Measurements from ENCODE around the gene MCL1. TPM values are rescaled to one million over a fixed set of nuclear protein-coding genes. Genes with fewer than 3 reads are reported as not detected.

MCL1 gene
- total RNA-seq, 1 donor from 2014 or later = 255 TPM

DNA sequence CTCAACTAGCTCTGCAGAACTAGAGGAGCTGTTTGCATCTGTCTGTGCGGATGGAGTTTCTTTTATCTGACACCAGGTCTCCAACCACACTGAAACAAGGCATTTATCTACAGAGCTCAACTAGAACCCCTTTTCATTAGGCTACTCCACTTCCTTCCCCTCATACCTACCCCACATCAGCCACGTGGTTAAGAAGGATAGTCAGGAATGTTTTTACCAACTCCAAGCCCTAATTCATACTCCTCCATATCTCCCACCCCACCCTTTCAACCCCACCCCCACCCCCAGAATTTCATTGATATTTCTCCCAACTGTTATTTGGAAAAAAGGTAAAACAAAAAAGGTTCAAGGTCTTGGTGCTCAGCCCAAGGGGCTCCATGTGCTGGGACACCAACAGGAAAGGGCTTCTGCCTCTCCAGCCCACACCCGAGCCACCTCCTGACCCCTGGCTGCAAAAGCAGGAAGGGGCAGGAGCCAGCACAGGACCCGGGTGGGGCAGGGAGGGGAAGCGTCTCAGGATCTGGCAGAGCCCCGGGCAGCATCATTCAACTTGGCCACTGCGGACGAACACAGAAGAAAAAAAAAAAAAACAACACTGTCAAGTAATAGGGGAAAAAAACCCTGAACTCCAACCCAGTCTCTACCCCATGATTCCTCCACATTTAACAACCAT lies 43.0 kb upstream of the MCL1 start:
- H3K27ac Mint-ChIP-seq (ENCODE audit: unreplicated experiment) = peak overlapping the region; percentile 45

DNA sequence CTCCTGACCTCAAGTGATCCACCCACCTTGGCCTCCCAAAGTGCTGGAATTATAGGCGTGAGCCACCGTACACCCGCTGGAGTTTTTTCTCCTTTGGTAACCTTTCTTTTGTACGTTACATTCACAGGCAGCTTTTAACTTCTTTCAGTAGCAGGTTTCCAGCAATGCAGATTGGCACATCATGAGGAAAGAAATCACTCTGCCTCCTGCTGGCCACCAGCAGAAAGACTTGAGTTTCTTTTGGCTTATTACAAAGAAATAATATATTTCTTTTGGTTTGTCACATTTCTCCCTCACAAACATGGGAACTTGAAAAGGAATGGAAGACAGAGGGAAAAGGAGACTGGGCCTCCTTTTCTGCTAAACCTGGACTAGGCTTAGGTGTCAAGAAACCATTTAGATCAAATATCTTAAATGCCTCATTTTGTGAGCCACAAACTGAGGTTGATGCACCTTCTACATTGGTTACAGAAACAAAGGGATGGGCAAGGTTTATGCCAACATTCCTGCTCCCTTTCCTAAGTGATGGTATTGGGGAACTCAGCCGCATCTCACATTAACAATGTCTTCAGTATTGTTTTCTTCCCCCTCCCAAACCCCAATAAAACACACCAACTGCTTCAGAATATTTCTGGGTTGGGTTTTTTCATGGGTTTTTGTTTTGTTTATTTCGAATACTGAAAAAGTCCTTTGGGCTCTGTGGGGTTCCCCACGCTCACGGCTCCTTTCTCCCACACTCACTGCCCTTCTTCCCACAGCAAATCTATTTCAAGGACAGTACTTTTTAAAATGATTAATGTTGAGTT lies 42.3 kb upstream of the MCL1 start:
- peaks cover 24% of the 10 kb centered on the region for H3K36me3 Mint-ChIP-seq (ENCODE audit: low read depth)
- no peak overlapping the region for H3K4me3 Mint-ChIP-seq (ENCODE audit: unreplicated experiment)

More for the DNA sequence above, 43.0 kb upstream of the MCL1 start:
- Mint-ChIP-seq H3K27me3 (ENCODE audit: low read depth) (no peaks in the 10 kb centered on the region), H3K36me3 (ENCODE audit: low read depth) (peaks cover 26% of the 10 kb centered on the region), H3K9me3 (ENCODE audit: low read depth) (no peaks in the 10 kb centered on the region), H3K4me1 (ENCODE audit: low read depth) (peaks cover 32% of the 10 kb centered on the region), H3K4me3 (ENCODE audit: unreplicated experiment) (no peak overlapping the region)
- TF ChIP-seq, protein P1, sequence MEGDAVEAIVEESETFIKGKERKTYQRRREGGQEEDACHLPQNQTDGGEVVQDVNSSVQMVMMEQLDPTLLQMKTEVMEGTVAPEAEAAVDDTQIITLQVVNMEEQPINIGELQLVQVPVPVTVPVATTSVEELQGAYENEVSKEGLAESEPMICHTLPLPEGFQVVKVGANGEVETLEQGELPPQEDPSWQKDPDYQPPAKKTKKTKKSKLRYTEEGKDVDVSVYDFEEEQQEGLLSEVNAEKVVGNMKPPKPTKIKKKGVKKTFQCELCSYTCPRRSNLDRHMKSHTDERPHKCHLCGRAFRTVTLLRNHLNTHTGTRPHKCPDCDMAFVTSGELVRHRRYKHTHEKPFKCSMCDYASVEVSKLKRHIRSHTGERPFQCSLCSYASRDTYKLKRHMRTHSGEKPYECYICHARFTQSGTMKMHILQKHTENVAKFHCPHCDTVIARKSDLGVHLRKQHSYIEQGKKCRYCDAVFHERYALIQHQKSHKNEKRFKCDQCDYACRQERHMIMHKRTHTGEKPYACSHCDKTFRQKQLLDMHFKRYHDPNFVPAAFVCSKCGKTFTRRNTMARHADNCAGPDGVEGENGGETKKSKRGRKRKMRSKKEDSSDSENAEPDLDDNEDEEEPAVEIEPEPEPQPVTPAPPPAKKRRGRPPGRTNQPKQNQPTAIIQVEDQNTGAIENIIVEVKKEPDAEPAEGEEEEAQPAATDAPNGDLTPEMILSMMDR (IDR thresholded peaks at IDR 0.05) = no peak
- DNase-seq (ENCODE audit: low spot score) = no peak

DNA sequence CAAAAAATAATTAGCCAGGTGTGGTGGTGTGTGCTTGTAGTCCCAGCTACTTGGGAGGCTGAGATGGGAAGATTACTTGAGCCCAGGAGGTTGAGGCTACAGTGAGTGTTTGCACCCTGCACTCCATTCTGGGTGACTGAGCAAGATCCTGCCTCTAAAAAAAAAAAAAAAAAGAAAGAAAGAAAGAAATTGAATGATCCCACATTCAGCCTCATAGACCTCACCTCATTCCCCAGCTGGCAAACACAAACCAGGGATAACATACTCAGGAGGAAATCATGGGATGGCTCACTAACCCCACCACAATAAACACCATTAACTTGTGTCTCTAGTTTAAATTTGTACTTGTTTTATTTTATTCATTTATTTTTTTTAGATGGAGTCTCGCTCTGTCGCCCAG lies 41.5 kb upstream of the MCL1 start:
- Mint-ChIP-seq H3K9me3 (ENCODE audit: low read depth) (no peaks in the 10 kb centered on the region), H3K27me3 (ENCODE audit: low read depth) (no peaks in the 10 kb centered on the region), H3K27ac (ENCODE audit: unreplicated experiment) (peak overlapping the region; percentile 63), H3K4me3 (ENCODE audit: unreplicated experiment) (no peak overlapping the region), H3K36me3 (ENCODE audit: low read depth) (peaks cover 25% of the 10 kb centered on the region), H3K4me1 (ENCODE audit: low read depth) (peaks cover 34% of the 10 kb centered on the region)
- TF ChIP-seq, protein P1 (IDR thresholded peaks at IDR 0.05) = no peak
- no peak for DNase-seq (ENCODE audit: low spot score)

More for the DNA sequence above, 42.3 kb upstream of the MCL1 start:
- Mint-ChIP-seq H3K27ac (ENCODE audit: unreplicated experiment) (peak overlapping the region; percentile 45), H3K27me3 (ENCODE audit: low read depth) (no peaks in the 10 kb centered on the region), H3K9me3 (ENCODE audit: low read depth) (no peaks in the 10 kb centered on the region), H3K4me1 (ENCODE audit: low read depth) (peaks cover 32% of the 10 kb centered on the region)
- TF ChIP-seq, protein P1 (IDR thresholded peaks at IDR 0.05) = peak; percentile 86
- DNase-seq (ENCODE audit: low spot score) = no peak

DNA sequence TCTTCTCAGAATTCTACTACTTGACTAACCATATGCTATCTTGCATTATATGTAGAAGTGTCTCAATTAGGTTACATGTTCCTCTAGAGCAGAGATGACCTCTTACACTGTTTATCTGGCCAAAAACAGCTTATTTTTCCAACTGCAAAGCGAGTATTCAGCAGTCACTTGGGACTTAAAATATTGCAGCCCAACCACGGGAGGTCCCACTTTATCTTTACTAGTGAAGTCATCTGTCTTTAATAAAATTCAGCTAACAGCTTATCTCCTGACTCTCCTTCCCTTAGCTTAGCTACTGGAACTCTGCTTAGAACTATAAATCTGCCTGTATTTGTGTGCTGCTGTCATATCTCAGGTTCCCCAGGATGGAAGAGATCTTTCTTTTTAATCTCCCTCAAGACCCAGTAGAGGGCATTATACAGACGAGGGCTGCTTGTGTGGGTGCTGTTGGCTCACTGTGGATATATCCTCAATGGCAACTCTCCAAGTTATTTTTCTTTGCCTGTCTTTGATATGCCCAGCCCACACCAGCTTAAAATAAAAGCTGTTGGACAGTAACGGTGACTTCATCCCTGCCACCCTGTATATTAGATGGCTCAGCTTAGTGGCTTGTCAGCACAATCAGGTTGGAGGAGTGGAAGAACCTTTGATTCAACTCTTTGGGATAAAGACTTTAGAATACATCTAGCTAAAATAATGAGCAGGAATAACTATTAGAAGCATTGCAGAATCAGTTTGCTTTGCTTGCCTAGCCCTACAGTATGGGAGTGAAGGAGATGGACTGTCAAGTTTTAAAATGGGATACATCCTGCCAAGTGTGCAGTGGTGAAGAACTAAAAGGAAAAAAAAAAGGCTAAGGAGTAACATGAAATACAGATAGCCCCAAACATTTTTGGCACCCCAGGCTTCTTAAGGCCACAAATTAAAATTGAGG lies 40.4 kb upstream of the MCL1 start:
- H3K36me3 Mint-ChIP-seq (ENCODE audit: low read depth) = peaks cover 20% of the 10 kb centered on the region
- H3K27ac Mint-ChIP-seq (ENCODE audit: unreplicated experiment) = peak overlapping the region; percentile 68

More for the DNA sequence above, 40.4 kb upstream of the MCL1 start:
- no peak for DNase-seq (ENCODE audit: low spot score)
- Mint-ChIP-seq H3K4me1 (ENCODE audit: low read depth) (peaks cover 38% of the 10 kb centered on the region), H3K9me3 (ENCODE audit: low read depth) (no peaks in the 10 kb centered on the region), H3K27me3 (ENCODE audit: low read depth) (no peaks in the 10 kb centered on the region), H3K4me3 (ENCODE audit: unreplicated experiment) (no peak overlapping the region)
- TF ChIP-seq, protein P1 (IDR thresholded peaks at IDR 0.05) = peak; percentile 73

Measured in chondrocyte (in vitro differentiated cells).